Bronchial epithelial cell (primary cell): ENCODE data around the gene C10orf120. TPM values are rescaled to one million over a fixed set of nuclear protein-coding genes. Genes with fewer than 3 reads are reported as not detected.

Source experiments
- DNase-seq: peaks from one replicate; pipeline ENCODE4 v3.0.0-alpha.2; 2010; ENCODE audit warnings: low read depth
- FAIRE-seq: peaks from 2 replicates; lab custom pipeline; 2011; peaks lifted over from hg19 to GRCh38; lab: Jason Lieb, UNC
- H3K27me3 ChIP-seq: 2 replicates; pipeline ENCODE4 v1.5.1; 2011; ENCODE audit warnings: low read length; ENCODE audit not compliant: control insufficient read depth, insufficient read depth
- H3K36me3 ChIP-seq: 2 replicates; pipeline ENCODE4 v1.5.1; 2011; ENCODE audit warnings: low read length; ENCODE audit not compliant: control insufficient read depth, insufficient read depth
- H3K4me3 ChIP-seq: 2 replicates; pipeline ENCODE4 v1.5.1; 2011; ENCODE audit warnings: mild to moderate bottlenecking, low read depth, low read length, control low read depth
- total RNA-seq: library from RNA; depleted of rRNA; stranded (reverse); fragments of >200 nt; gene quantifications from 2 replicates; pipeline ENCODE4 v1.2.1, GENCODE V29; 2014
- TF ChIP-seq, protein P1 (sequence below): IDR thresholded peaks from 2 replicates; pipeline ENCODE4 v1.5.1; 2011; ENCODE audit warnings: mild to moderate bottlenecking, moderate library complexity, low read length, control low read depth, inconsistent platforms; ENCODE audit not compliant: insufficient read depth, severe bottlenecking

Gene C10orf120
- total RNA-seq, 1 donor from 2014 or later: not detected

DNA sequence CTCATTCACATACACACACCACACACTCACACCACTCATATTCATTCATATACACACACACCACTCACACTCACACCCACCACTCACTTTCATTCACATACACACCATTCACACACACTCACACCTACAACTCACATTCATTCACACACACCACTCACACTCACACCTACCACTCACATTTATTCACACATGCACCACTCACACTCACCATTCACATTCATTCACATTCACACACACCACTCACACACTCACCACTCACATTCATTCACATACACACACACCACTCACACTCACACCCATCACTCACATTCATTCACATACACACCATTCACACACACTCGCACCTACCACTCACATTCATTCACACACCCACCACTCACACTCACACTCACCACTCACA is 25.4 kb upstream of the C10orf120 start:
- TF ChIP-seq, protein P1, sequence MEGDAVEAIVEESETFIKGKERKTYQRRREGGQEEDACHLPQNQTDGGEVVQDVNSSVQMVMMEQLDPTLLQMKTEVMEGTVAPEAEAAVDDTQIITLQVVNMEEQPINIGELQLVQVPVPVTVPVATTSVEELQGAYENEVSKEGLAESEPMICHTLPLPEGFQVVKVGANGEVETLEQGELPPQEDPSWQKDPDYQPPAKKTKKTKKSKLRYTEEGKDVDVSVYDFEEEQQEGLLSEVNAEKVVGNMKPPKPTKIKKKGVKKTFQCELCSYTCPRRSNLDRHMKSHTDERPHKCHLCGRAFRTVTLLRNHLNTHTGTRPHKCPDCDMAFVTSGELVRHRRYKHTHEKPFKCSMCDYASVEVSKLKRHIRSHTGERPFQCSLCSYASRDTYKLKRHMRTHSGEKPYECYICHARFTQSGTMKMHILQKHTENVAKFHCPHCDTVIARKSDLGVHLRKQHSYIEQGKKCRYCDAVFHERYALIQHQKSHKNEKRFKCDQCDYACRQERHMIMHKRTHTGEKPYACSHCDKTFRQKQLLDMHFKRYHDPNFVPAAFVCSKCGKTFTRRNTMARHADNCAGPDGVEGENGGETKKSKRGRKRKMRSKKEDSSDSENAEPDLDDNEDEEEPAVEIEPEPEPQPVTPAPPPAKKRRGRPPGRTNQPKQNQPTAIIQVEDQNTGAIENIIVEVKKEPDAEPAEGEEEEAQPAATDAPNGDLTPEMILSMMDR: no peak
- DNase-seq (no peak), FAIRE-seq (no peak)
- no peaks in the 10 kb centered on the region for H3K27me3 ChIP-seq
- H3K4me3 ChIP-seq: no peak overlapping the region
- H3K36me3 ChIP-seq: no peaks in the 10 kb centered on the region

DNA sequence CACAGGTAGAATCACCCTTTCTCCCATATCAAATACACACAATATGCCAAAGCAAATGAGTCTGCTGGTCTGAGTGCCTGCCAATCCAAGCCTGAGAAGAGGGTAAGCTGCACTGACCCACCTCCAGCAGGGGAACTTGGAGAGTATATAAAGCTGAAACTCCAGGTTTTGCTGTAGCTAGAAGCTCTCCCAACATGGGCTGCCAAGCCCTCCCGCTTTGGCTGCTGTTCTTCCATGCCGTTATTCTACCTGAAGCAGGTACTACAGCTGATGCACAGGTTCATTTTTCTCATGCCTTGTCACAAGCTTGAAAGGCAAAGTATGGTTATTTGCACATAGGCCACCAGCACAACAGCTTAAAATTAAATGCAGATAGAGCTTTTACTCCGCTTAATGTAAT is 21.5 kb upstream of the C10orf120 start:
- H3K36me3 ChIP-seq: no peaks in the 10 kb centered on the region
- FAIRE-seq: no peak
- H3K27me3 ChIP-seq: no peaks in the 10 kb centered on the region
- DNase-seq: no peak
- TF ChIP-seq, protein P1: no peak
- no peak overlapping the region for H3K4me3 ChIP-seq

DNA sequence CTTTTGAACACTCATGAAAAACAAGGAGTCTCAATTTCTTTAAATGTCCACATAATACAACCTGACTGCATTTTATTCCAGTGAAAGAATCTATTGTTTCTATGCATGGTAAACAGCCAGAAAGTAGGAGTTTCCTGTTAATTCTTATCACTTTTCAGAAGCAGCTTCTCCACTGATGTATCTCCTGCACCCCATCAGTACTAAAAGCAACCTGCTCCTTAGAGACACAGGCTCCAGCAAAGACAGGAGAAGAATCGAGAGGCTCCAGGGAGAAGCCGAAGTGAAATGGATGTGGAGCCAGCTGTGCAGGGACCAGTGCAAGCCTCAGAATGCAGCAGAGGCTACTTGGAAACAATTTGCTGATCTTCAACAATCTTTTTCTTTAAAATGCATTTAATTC is 16.4 kb upstream of the C10orf120 start:
- Histone ChIP-seq H3K36me3 (no peaks in the 10 kb centered on the region), H3K4me3 (no peak overlapping the region), H3K27me3 (peaks cover 8% of the 10 kb centered on the region)
- no peak for DNase-seq
- TF ChIP-seq, protein P1: no peak
- no peak for FAIRE-seq

DNA sequence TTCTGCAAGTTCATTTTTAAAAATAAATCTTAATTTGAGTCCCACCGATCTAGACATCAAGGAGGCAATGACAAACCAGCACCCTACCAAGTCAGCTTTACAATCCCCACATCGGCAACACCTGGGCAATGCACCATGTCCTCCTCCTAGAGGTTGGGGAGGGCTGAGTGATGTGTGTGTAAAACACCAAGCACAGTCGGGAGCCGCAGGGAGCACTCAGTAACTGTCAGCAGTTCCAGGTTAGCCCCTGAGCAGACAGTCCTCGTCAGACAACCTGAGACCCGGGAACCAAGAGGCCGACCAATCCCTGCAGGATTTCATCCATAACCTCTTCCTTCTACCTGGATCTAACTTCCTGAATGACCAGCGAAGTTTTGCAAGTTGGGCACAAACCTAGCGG is 15.9 kb upstream of the C10orf120 start:
- TF ChIP-seq, protein P1: no peak
- FAIRE-seq: no peak
- H3K4me3 ChIP-seq: no peak overlapping the region
- no peaks in the 10 kb centered on the region for H3K36me3 ChIP-seq
- H3K27me3 ChIP-seq: peaks cover 8% of the 10 kb centered on the region
- no peak for DNase-seq

DNA sequence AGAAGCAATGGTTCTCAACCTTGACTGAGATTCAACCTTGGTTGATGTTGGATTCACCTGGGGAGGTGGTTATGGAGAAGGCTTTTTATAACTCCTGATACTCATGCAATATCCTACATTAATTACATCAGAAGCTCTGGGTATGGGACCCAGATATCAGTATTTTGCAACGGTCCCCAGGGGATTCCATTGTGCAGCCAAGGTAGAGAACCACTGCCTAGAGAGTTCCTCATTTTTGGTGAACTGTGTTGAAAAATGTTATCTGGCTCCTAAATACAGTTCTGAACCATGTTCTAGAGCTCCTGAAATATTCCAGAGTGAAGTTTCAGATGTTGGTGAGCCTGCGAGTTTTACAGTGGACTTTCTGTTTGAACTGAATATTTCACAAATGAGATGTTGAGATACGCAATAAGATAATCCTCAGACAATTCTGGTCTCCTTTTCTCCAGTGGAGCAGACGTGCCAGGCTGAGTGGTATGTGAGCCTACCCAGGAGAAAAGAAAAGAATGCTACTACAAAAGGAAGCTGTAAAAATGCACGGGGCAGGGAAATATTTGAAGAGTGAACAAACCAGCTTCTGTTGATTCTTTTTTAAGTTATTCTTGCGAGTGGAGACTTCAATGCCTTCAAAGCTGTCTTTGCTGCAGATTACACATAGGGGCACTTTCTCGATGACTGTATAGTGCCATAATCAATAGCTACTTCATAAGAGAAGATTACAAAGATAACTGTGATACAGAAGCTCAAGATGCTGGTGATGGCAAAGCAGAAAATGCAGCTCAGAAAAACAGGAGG is 13.6 kb upstream of the C10orf120 start:
- TF ChIP-seq, protein P1: no peak
- no peak for FAIRE-seq

DNA sequence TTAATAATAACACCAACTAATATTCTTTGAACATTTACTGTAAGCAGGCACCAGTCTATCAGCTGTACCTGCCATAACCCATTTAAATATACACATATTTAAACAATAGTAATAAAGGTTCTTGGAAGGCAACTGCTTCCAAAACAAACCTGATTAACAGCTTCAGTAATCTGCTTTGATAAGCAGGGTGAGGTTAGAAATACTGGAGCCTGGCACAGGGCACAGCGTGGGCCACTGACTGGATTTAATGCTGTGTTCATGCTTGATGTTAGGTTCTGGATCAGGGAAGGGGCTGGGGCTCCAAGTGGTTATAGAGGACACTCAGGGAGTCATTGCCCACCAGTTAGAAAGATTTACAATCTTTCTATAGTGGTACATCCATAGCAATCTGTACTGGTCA is 10.9 kb upstream of the C10orf120 start:
- no peaks in the 10 kb centered on the region for H3K36me3 ChIP-seq
- DNase-seq: no peak
- no peak for FAIRE-seq
- TF ChIP-seq, protein P1: no peak
- H3K4me3 ChIP-seq: no peak overlapping the region
- H3K27me3 ChIP-seq: peaks cover 8% of the 10 kb centered on the region

More for the DNA sequence above, 13.6 kb upstream of the C10orf120 start:
- peaks cover 8% of the 10 kb centered on the region for H3K27me3 ChIP-seq
- no peaks in the 10 kb centered on the region for H3K36me3 ChIP-seq
- H3K4me3 ChIP-seq: no peak overlapping the region
- no peak for DNase-seq
